ENCODE results near the gene THRAP3.
"Not testable (repeated sequence)": the region's sequence is repeated elsewhere in the genome, so short reads cannot be mapped to it uniquely, and the experiment has no call there.

THRAP3 gene

DNA sequence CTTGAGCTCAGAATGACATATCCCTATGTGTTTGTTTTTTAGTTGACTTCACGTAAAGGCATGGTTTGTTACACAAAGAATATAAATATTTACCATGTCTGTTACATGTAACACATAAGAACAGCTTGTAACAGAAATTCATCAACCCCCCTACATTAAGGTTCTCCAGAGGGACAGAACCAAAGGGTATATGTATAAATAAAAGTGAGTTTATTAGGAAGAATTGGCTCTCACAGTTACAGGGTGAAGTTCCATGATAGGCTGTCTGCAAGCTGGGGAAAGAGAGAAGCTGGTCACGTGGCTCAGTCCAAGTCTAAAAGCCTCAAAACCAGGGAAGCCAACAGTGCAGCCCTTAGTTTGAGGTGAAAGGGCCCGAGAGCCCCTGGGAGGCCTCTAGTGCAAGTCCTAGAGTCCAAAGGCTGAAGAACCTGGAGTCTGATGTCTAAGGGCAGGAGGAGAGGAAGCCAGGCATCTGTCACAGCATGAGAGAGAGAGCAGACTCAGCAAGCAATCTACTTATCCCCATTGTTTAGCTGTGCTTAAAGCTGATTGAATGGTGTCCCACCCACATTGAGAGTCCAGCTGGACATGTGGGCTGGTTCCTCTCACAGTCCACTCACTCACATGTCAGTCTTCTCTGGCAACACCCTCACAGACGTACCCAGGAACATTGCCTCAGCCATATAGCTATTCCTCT is 15.8 kb downstream of the THRAP3 start:
- peak in 19 of 56 donors; percentile 1 to 55 (median 25) for DNase-seq

DNA sequence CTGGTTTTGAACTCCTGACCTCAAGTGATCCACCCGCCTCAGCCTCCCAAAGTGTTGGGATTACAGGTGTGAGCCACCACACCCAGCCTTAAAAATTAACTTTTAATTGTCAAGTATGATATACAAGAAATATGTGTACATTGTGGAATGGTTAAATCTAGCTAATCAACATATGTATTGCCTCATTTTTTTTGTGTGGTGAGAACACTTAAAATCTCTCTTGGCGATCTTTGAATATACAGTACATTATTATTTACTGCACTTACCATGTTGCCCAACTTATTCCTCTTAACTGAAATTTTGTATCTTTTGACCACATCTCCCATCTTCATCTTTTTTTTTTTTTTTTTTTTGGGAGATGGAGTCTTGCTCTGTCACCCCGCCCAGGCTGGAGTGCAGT is 23.3 kb downstream of the THRAP3 start:
- no peak for DNase-seq

DNA sequence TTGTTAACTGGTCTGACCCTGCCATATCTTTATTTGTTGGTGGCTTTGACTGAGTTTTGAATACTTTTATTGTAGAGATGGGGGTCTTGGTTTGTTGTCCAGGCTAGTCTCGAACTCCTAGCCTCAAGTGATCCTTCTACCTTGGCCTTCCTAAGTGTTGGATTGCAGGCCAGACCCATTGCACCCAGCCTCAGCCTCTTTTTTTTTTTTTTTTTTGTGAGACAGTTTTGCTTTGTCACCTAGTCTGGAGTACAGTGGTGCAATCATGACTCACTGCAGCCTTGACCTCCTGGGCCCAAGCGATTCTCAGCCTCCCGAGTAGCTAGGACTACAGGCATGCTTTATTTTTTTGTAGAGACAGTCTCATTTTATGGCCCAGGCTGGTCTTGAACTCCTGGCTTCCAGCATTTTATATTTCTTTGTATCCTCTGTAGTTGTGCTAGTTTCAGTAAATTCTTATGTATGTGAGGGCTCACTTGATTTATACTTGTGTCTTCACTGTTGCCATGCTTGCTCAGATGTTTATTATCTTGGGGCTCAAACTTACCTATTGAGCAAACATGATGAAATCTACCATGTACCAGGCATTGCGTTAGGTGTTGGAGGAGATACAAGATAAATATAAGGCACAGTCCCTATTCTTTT is 24.1 kb downstream of the THRAP3 start:
- DNase-seq: no peak

DNA sequence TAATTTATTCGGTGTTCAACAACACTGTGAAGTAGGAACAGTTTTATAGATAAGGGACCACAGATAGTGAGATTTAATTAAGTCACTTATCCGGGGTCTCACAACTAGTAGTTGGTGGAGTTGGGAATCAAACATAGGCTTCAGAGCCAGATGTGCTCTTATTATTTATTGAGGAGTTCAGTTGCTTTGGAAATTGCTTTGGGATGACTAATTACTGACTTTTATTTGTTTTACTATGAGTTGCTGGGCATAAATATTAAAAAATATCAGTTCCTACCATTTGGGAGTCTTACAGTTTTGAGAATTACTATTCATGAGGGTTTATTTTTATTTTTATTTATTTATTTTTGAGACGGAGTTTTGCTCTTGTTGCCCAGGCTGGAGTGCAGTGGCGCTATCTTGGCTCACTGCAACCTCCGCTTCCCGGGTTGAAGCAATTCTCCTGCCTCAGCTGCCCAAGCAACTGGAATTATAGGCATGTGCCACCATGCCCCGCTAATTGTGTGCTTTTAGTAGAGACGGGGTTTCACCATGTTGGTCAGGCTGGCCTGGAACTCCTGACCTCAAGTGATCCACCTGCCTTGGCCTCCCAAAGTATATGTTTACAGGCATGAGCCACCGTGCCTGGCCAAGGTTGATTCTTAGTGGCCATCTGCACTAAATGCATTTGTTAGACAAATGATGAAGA is 27.7 kb downstream of the THRAP3 start:
- DNase-seq: no peak

DNA sequence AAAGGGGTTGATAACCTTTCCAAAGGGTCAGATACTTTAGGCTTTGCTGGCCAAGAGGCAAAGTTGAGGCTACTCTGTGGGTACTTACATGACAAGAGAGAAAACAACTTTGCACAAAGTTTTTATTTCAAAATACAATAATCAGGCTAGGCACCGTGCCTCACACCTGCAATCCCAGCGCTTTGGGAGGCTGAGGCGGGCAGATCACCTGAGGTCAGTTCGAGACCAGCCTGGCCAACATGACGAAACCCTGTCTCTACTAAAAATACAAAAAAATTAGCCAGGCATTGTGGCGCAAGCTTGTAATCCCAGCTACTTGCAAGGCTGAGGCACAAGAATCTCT is 28.2 kb downstream of the THRAP3 start:
- not testable (repeated sequence) for DNase-seq

DNA sequence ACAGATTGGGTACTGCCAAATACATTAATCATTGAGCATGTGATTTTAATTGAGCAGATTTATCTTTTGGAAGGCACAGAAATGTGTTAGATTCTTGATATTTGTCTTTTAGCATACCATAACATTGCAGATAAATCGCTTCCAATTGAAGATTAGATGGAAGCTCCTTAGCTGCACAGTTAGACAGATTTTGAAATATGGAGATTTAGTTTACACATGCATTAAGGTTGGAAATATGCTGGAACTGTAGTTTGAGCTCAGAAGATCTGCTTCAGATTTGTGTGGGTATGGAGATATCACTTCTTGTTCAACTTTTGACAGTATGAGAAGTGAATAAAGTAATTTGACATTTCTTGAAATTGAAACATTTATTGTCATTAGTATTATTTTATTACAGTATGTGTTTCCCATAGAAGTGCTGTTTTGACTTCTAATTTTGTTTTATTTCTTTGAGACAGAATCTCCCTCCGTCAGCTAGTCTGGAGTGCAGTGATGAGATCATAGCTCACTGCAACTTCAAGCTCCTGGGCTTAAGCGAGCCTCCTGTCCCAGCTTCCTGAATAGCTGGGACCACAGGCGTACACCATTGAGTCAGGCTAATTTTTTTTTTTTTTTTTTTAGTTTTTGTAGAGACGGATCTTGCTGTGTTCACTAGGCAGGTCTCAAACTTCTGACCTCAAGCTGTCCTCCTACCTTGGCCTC is 29.1 kb downstream of the THRAP3 start:
- DNase-seq: no peak

DNA sequence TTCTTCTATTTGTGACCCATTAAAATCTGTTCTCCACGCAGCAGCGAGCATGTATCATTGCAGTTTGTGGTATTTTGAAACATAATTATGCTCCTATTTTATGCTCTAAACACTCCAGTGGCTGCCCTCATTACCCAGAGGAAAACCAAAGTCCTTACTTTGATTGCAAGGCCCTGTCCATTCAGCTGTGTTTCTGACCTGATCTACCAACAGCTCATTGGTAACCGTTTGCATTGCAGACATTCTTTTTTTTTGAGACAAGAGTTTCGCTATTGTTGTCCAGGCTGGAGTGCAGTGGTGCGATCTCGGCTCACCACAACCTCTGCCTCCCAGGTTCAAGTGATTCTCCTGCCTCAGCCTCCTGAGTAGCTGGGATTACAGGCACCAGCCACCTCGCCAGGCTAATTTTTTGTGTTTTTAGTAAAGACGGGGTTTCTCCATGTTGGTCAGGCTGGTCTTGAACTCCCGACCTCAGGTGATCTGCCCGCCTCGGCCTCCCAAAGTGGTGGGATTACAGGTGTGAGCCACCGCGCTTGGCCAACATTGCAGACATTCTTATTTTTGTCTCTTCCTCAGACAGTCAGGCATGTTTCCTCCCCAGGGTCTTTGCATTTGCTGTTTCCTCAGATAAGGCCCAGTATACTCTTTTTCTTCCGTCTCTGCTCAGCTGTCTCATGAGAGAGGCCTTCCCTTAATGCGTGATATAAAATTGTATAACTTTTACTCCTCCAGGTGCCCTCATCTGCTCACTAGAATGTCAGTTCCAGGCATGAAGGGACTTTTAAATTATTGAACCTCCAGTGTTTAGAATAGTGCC is 32.5 kb downstream of the THRAP3 start:
- DNase-seq: no peak

DNA sequence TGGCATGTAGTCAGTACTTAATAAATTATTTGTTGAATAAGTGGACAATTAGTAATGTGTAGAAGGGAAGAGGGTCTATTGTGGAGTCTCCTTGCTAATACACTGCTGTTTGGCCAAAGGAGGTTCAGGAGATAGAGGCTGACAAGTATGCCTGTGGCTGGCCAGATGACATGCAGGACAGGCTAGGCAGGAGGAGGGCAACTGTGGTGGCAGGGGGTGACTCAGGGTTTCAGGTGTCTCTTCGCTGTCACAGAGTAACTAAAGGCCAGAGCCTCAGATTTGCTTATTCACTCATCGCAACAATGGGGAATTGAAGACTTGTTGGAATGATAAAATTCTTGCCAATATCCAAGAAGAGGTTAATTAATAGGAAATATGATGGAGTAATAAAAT is 33.1 kb downstream of the THRAP3 start:
- no peak for DNase-seq

DNA sequence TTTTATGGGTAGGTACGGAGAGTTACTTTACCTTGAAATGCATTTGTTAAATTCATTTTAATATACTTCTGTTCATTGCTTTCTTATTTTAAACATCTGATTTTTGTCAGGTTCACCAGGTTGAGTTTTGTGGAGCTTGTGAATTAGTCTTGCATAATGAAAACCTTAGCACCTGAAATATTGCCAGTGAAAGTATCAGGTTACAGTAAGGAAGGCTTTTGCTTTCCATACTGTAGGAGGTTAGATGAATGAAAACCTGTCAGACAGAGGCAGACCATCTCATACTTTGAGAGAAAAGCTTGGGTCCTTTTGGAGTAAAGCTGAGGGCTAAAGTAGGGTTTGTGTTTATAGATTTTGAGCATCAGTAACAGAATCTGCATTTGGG is 34.7 kb downstream of the THRAP3 start:
- DNase-seq: no peak

DNA sequence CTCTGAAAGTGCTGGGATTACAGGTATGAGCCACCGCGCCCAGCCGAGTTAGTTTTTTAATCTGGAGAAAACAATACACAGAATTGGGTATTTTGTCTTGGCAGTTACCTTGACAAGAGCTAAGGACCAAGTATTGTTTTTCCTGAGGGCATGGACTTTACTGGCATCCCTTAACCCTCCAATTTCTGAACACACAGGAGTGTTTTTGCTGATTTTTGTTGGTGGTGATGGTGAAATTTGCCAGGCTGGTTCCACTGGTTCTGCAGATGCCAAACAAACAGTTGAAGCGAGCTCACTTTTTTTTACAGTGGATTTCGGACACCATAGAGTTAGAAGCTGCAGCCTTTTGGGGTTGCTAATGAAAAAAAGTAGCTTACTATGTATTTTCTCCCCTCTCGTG is 44.7 kb downstream of the THRAP3 start:
- no peak for DNase-seq

DNA sequence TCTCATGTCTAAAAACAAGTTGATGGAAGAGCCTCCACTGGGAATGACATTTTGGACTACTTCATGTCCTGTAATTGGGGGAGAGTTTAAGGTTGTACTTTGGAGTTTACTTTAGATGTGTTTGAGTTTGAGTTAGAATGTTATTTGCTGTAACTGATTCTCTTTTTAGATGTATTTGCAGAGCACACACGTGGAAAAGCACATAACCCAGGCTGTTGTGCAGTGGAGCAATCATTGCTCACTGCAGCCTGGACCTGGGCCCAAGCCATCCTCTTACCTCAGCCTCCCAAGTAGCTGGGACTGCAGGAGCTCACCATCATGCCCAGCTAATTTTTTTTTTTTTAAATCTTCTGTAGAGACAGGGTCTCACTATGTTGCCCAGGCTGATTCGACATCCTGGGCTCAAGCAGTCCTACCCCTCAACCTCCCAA is 45.2 kb downstream of the THRAP3 start:
- no peak for DNase-seq

DNA sequence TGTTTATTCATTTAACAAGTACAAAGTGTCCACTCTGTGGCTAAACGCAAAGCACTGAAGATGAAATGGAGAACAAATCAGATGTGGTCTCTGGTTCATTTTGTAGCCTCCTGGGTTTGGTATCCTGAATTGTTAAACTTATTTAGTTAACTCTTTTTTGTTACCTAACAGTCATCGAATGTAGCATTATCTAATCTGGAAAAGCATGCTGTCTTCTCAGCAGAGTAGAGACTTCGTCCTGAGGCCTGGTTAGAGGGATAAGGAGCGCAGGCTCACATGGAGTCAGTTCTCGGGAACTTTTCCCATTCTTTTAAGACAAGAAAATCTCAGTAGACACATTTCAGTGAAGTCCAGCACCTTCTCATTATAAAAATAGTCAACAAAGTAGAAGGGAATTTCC is 48.8 kb downstream of the THRAP3 start:
- DNase-seq: no peak

DNA sequence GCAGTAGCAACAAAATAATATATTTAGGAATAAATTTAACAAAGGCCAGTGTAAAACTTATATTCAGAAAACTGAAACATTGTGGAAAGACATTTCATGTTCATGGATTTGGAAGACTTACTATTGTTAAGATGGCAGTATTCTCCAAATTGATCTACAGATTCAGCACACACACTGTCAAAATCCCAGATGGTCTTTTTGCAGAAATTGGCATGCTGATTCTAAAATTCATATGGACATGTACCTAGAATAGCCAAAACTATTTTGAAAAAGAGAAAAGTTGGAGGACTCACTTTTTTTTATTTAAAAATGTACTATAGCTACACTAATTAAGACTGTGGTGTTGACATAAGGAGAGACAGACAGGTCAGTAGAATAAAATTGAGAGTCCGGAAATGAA is 50.0 kb downstream of the THRAP3 start:
- no peak for DNase-seq

DNA sequence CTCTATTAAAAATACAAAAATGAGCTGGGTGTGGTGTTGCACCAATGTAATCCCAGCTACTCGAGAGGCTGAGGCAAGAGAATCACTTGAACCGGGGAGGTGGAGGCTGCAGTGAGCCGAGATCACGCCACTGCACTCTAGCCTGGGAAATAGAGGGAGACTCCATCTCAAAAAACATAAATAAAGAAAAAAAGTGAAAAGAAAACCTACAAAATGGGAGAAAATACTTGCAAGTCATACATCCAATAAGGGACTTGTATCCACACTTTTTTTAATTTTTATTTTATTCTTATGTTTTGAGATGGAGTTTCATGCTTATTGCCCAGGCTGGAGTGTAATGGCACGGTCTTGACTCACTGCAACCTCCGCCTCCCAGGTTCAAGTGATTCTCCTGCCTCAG is 52.4 kb downstream of the THRAP3 start:
- no peak for DNase-seq

DNA sequence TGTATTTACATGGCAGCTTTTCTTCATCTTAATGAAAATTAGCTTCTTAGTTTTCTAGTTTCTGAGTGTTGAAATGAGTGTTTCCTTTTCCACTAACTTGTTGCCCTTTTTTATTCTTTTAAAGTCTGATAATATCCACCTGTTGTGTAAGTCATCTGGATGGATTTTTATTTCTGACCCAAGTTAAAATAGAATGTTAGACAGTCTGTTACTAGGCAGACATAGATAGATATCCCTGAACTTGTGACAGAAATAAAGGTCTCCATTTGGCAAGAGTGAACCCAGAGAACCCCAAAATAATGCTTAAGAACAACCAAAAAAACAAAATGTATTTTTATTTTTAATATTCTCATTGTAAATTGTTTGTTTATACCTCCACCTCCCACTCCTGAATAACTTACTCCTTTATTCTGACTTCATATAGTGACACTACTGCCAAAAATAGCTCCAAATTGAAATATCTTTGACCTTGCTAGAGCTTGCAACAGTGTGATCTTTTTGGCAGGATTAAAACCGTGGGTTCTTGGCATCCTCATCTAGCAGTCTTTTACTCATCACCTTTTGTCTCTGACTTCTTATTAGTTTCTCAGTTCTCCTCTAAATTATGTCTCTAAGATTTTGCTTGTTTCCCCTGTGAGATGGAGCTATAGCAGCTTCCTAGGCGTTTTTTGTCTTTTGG is 55.0 kb downstream of the THRAP3 start:
- no peak for DNase-seq

DNA sequence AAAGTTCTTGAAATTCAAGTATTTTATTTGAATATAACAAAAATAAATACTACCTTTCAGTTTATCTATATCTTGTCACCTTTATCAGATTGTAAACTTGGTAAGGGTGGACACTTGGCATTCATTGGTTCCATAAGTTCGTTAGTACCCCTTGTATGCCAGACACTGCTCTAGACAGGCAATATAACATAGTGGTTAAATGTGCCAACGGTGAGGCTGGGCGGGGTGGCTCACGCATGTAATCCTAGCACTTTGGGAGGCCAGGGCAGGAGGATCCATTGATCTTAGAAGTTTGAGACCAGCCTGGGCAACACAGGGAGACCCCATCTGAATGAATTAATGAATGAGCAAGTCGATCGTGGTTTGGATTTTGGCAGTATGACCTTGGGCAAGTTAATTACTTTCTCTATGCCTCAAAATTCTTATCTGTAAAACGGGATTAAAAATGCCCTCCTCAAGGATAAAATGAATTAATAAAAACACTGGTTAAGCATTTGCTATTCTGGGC is 55.6 kb downstream of the THRAP3 start:
- DNase-seq: no peak

DNA sequence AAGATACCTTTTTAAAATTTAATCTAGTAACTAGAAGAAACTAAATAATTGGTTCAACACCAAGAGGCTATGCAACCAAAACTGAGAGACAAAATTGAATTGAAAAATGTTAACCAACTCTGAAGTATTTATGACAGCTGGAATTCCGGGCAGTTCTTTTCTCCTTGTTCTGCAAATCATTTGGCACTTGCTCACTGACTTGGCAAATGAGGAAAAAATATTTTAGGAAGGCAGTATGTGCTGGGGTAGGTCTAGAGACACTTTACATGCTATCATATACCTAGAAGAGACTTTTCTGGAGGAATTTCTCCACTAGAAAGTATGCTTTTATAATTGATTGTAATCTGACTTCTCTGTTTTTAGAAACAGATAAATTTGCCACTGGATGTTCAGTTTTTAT is 59.8 kb downstream of the THRAP3 start:
- no peak for DNase-seq

DNA sequence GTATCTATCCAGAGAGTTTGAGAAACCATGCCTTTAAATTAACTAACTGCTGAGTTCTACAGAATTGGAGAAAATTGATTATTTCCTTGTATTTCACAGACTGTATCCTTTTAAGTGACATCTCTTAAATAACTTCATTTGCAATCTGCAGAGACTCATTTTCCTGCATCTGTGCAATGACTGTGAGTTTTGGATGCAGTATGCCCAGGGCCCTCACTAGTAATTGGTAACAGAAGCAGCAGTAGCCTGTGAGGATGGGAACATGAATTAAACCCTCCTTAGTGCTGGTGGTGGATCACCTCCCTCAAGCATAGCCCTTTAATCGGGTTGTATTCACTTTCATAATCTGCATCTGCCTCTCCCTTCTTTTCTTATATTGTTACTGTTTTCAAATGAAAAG is 60.3 kb downstream of the THRAP3 start:
- no peak for DNase-seq

DNA sequence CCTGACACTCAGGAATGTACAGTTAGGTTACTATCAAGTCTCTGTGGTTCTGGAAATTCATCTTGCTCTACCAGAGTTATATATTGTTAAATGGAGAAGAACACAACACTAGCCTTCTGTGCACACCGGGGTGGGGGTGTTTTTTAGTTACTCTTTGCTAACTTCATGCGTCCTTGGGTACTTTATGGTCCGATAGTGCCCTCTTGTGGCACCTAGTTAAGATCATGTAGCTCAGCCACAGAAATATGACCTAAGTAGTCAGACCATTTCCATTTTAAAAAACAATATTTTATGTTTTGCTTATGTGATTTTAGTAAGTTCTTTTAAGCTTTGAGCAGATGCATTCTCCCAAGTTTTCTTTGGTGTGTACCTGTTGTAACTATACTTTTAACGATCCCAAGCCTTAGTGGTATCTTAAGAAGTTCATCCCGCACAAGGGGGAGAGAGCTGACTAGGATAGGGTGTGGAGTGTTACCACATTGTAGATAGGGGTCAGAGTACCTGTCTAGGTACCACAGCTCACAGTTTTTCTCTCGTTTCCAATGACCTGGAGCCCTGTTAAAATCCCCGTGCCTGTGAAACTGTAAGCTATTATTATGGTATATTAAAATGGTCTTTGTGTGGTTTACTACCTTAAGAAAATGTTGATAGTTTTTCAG is 61.3 kb downstream of the THRAP3 start:
- peak in 26 of 56 donors; percentile 6 to 79 (median 34) for DNase-seq

DNA sequence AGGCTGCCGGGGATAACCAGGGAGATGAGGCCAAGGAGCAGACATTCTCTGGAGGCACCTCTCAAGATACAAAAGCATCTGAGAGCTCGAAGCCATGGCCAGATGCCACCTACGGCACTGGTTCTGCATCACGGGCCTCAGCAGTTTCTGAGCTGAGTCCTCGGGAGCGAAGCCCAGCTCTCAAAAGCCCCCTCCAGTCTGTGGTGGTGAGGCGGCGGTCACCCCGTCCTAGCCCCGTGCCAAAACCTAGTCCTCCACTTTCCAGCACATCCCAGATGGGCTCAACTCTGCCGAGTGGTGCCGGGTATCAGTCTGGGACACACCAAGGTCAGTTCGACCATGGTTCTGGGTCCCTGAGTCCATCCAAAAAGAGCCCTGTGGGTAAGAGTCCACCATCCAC is 62.6 kb downstream of the THRAP3 start:
- no peak for DNase-seq
